ENCODE results near the gene NCAM1.

The NCAM1 gene

GRCh38 chr11:113261709-113262475, 300.7 kb downstream of the NCAM1 start:
- DNase-seq: no peak

GRCh38 chr11:113262594-113262993, 301.4 kb downstream of the NCAM1 start:
- DNase-seq: no peak

GRCh38 chr11:113263458-113264259, 302.4 kb downstream of the NCAM1 start:
- DNase-seq: no peak

GRCh38 chr11:113265362-113265761, 304.1 kb downstream of the NCAM1 start:
- DNase-seq: no peak

- DNase-seq: no peak
Measured at GRCh38 chr11:113267493-113267892, 306.3 kb downstream of the NCAM1 start.

- no peak for DNase-seq
Measured at GRCh38 chr11:113269096-113269495, 307.9 kb downstream of the NCAM1 start.

- DNase-seq: no peak
Measured at GRCh38 chr11:113269636-113270035, 308.4 kb downstream of the NCAM1 start.

GRCh38 chr11:113270080-113270479, 308.9 kb downstream of the NCAM1 start:
- no peak for DNase-seq

GRCh38 chr11:113271551-113272245, 310.5 kb downstream of the NCAM1 start:
- no peak for DNase-seq

- no peak for DNase-seq
Measured at GRCh38 chr11:113272281-113272680, 311.1 kb downstream of the NCAM1 start.

GRCh38 chr11:113272927-113273615, 311.9 kb downstream of the NCAM1 start:
- DNase-seq: no peak

GRCh38 chr11:113273720-113274119, 312.5 kb downstream of the NCAM1 start:
- no peak for DNase-seq

- no peak for DNase-seq
Measured at GRCh38 chr11:113274713-113275582, 313.7 kb downstream of the NCAM1 start.

- no peak for DNase-seq
Measured at GRCh38 chr11:113275602-113276001, 314.4 kb downstream of the NCAM1 start.

GRCh38 chr11:113276466-113276865, 315.2 kb downstream of the NCAM1 start:
- no peak for DNase-seq

- DNase-seq: no peak
Measured at GRCh38 chr11:113277907-113278306, 316.7 kb downstream of the NCAM1 start.

- DNase-seq: no peak
Measured at GRCh38 chr11:113278481-113278880, 317.3 kb downstream of the NCAM1 start.

- DNase-seq: no peak
Measured at GRCh38 chr11:113278925-113279324, 317.7 kb downstream of the NCAM1 start.

GRCh38 chr11:113279591-113279990, 318.4 kb downstream of the NCAM1 start:
- no peak for DNase-seq

GRCh38 chr11:113281052-113281725, 320.0 kb downstream of the NCAM1 start:
- no peak for DNase-seq

- no peak for DNase-seq
Measured at GRCh38 chr11:113282898-113283437, 321.7 kb downstream of the NCAM1 start.

All from NCI-H1436 treated with DMSO at 0.1 percent for 48 hours (cell line).